ENCODE results near the gene INPP4B.

The INPP4B gene

DNA sequence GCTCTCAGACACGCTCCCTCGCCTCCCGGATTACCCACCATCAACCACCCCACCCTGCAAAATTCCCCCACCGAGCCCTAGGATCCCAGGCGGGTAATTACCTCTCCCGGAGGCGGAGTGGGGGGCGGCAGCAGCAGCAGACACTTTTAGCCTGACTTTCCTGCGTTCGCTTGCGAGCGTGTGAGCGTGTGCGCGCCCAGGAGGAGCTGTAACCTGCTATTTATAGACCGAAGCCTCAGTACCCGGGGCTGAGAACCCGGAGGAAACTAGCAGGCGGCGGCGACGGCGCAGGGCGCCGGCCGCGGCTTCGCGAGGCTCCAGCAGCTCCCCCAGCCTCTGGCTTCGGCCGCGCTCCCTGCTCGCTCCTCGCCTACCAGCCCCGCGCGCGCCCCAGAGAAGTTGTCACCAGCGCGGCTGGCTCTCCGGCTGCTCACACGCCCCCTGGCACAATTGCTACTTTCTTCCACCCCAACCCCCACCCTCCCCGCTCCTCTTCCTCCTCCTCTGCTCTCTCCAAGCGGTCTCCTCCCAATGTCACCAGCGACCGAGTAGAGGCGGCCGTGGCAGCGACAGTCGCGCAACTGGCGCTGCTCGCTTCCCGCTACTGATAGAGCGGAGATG lies at the start of gene INPP4B:
INPP4B (minus strand) TSS at position 194 of the 621 bp plus-strand sequence.
- no peak for DNase-seq

DNA sequence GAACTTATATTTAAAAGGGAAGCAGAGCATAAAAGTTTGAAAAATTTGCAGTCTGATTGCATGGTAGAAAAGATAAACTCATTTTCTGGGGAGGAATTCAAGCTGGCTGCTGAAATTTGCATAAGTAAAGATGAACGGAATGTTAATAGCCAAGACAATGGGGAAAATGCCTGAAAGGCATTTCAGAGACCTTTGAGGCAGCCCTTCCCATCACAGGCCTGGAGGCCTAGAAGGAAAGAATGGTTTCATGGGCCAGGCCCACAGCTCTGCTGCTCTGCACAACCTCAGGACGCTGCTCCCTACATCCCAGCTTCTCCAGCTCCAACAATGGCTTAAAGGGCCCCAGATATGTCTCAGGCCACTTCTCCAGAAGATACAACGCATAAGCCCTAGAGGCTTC lies 46.9 kb upstream of the INPP4B start:
- no peak for DNase-seq

DNA sequence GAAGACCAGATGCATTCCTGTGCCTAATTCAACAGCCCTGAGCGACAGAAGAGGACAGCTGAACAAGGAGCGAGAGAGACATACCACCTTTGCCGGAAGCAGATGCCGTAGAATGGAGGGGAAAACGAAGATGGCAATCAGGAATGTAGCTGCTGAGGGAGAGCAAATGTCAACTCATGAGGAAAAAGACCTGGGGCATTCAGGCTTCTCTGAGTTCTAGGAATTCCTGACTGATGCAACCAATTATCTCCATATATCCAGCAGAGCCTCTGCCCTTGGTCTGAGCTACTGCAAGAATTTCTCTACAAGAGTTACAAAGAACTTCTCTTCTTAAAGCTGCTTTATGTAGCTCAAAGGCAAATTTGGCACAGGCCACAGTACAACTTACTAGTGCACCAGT lies 40.5 kb upstream of the INPP4B start:
- no peak for DNase-seq

DNA sequence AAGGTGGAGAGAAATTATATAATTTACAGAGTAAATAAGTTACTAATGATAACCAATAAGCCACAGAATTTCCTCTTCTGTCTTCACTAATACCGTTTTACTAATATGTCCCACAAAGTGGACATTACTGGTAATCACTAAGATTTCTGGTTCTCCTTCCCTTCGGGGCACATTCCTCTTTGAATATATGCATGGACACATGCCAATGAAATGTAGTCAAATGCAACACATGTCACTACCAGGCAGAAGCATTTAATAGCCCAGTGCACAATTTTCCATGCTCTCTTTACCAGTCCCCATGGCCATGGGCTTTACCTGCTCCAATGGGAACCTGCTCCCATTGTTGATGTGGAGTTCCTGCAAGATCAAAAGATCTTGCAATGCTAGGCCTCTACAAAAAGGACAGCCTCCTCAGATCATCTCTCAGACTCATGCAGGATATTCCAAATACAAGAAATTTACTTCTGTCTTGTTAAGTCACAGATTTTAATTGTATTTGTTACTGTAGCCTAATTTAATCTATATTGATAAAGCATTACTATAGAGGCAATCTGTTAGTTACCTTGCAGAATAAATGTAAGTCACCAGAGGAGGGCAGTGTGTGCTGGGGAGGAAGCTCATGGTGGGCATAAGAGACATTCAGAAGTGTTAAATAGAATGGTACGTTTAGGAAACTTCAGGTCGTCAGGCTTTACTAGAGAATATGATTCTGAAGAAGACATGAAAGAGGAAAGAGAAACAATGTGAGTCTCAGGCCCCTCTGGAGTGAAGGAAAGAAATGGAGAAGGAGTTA lies 37.1 kb upstream of the INPP4B start:
- no peak for DNase-seq

DNA sequence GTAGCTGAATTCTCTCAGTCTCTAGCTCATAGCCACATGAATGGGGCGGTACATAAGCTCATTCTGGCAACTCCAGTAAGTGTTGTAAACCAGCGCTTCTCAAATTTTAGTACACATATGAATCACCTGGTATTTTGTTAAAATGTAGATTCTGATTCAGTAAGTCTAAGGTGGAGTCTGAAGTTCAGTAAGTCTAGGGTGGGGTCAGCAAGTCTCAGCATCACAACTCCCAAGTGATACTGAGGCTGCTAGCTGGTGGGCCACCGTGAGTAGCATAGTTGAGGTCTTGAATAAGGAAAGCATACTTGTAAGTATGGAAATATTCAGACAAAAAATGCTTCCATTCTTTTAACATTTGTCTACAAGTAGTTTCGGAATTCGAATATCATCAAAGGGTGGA lies 36.1 kb upstream of the INPP4B start:
- no peak for DNase-seq

DNA sequence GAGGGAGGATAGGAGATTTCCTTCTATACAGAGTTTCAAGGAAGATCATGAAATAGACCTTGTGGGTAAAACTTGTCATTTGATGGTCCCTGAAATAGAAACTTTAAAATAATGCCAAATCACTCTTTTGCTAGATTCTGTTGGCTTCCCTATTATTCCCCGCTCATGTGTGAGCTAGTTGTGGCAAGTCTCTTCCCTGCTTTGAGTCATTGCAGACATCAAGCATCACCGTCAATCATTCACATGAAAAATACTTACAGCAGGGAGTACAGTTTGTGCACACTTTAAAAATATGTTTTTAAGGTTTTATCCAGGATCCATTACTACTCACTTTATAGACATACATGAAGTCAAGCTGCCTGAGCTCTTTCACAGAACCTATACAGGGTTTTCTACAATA lies 35.2 kb upstream of the INPP4B start:
- no peak for DNase-seq

DNA sequence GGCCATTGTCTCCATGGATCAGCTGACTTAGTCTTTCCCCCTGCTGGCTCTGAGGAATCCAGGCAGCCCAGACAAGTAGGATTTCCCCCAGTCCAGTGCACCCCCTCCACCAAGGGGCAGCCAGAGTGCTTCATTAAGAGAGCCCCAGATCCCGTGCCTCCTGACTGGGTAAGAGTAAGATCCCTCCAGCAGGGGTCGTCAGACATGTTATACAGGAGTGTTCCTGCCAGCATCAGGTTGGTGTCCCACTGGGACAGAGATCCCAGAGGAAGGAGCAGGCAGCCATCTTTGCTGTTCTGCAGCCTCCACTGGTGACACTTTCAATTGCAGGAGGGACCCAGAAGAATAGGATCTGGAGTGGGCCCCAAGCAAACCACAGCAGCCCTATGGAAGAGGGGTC lies 29.0 kb upstream of the INPP4B start:
- no peak for DNase-seq

DNA sequence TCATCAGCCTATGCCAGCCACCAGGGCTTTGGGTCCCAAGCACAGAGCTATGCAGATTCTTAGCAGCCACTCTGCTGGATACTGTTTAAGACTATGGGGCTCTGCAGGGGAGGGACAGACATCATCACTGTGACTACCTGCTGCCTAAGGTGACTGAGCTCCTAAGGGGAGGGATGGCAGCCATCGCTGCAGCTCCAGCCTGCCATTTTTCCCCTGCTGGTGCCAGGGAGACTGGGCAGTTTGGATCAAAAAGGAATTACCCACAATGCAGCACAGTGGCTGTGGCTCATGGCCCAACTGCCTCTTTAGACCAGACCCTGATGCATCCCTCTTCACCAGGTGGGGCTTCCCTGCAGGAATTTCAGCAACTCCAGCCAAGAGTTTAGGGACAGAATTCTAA lies 28.6 kb upstream of the INPP4B start:
- DNase-seq, result no peak

DNA sequence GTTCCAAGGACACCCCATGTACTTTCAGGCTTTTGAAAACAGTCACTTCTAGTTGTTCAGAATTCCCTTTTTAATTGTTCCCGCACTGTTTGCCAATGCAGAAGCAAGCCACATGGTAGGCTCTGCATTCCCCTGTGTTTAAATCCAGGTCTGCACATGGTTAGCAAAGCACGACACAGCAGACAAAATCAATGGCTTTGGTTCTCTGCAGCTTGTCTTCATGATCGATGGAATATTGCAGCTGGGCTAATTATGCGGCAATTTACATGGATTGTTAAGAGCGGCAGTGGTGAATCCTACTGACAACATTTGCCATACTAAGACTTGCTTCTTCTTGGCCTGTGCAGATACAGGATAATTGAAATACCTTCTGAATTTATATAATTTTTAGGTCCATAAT lies 20.6 kb upstream of the INPP4B start:
- no peak for DNase-seq

DNA sequence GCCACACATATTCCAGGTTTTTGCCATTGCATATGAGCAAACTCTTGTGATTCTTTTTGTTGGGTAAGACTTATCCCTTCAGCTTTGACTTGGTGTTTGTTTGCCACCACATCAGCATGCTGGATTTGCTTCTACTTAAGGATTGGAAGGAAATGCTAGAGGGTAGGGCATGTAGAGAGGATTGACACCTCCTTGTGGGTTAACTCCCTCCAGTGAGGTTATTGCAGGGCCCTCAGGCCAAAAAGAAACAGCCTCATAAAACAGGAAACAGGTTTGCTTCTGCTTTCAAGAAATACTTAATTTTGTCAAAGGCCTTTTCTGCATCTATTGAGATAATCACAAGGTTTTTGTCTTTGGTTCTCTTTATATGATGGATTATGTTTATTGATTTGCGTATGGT lies 15.2 kb upstream of the INPP4B start:
- DNase-seq, result no peak

DNA sequence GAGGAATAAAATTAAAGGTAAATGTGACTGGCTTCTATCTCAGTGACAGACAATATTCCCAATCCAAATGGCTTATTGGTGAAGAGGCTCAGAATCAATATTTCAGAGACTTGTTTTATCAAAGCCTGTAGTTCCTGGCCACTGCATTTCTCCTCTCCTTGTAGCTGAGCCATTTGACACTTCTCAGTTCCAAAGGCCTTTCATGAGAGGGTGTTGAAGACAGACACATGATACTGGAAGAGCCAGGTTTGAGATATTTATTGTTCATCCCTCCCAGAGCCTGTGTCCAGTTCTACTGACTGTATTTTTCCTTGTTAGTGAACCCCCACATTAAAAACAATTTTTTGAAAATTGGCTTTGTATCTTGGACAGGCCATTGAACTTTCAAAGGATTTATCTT lies 12.9 kb upstream of the INPP4B start:
- no peak for DNase-seq

DNA sequence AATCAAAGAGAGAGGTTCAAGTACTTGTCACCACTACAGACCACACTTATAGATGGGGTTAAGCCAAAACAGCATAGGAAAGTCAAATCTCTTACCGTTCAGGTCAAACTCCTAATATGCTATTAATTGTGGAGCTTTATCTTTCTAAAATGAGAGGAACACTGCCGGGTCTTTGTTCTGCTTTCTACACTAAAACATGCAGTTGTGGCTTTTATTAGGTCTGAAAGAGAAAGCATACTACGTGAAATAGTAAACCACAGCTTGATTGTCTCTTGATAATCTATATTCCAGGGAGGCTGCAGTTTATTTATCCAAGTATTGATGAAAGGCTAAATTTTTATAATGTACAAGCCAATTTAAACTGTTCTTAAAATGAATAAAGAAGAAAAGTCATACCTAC lies 12.3 kb upstream of the INPP4B start:
- no peak for DNase-seq

DNA sequence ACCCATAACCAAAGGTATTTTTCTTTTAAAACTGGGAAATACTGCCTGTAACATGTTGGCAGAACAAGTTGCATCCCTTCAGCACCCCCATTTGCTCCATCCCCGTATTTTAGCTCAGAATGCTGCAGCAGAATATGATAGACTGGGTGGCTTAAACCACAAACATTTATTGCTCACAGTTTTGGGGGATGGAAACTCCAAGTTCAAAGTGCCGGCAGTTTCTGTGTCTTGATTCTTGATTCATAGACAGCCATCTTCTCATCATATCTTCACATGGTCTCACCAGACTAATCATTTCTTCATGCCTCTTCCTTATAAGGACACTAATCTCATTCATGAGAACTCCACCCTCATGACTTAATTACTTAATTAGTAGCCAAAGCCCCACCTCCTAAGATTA lies 10.5 kb upstream of the INPP4B start:
- DNase-seq, result no peak

DNA sequence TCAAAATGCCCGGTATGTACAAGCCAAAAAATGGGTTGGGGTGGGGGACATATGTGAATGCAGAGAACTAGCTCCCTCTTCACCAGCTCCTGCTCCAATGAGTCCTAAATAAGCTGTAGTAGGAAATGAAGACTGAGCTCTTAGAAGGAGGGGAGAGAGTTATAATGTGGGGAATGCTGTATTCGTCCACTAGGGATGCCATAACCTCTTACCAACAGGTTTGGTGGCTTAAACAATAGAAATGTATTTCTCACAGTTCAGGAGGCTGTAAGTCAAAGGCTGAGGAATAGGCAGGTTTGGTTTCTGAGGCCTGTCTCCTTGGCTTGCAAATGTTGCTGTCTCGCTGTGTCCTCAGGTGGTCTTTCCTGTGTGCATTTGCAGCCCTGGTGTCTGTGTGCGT lies 4.4 kb upstream of the INPP4B start:
- DNase-seq, result no peak

DNA sequence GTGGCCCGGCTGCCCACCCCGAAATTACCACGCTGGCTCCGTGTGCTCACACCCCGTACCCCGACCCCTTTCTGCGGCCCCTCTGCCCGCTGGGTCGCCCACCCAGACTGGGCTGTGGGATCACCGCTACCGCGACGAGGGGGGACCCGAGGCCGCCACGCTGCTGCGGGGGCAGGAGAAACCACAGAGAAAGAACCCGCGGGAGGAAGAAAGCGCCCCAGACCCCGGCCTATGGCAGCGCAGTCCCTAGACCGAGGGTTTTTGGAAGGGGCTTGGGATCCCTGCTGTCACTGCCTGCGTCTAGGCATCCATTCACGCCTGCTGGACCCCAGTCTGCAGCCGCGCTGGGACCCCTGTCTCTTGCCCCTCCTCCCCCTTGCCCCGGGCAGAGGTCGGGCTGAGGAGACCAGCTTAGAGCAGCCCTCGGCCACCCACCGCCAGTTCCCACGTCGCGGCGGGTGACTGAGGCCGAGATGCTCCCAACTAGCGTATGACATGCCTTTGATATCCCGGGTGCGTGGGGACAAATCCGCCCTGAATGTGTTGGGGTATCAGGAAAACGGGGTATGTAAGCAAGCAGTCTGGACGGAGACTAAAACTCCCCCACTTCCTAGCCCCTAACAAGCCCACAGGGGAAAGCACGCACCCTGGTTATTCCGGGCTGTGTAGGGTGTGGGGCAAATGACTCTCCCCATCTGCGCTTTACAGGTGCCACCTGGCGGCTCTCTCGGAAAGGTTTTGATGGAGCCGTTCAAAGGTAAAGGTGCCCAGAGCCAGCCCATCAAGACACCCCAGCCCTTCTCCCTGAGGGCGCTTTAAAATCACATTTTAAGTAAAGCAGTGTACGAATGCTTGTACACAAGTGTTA lies 862 bp upstream of the INPP4B start:
- DNase-seq, result no peak

DNA sequence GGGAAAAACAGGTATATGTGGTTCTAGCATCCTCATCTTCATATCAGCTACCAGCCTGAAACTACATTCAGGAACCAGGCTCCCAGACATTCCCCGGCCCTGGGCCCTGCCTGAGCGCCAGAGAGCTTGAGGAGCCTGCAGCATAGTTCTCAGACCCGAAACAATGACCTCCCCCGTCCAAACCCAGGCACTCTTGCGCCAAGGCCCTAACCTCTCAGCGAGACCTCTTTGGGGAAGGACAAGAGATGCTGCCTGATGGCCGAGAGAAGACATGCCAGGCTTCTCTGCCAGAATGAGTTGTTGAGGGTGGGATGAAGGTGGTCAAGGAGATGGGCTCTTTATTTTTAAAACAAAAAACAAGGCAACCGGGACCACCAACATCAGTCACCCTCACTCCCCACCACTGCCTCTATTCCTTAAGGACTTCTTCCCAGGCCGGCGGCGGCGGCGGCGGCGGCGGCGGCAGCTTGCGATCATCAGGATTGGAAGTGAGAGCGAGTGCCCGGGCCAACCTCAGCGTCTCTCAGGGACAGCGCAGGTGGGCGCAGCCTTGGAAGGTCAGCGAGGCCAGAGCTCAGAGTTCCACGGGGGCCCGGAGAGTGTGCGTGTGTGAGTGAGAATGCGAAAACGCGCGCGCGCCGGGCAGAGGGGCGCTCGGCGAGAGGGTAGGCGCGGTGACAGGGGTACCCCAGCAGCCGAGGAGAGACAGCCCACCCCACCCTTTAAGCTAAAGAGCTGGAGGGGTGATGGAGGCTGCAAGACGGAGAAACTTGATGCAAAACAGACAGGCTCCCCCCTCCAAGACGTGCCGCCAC lies 601 bp downstream of the INPP4B start:
- DNase-seq, result no peak

DNA sequence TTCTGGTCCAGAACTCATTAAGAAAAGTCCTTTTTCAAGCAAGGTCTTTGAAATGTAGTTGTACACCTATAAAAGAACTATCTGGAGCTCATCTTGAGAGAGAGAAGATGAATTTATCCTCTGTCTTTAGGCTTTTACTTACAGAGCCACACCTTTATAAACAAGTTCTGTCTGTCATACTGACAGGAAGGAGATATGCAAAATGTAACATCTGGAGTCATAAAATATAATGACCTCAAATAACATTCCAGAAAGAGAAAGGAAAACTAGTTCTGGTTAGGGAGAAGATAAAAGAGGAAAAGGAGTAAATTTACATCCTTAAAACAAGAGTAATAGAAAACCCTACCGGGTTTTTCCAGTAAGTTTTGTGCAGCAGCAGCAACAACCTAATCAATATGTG lies 1.3 kb downstream of the INPP4B start:
- DNase-seq, result no peak

DNA sequence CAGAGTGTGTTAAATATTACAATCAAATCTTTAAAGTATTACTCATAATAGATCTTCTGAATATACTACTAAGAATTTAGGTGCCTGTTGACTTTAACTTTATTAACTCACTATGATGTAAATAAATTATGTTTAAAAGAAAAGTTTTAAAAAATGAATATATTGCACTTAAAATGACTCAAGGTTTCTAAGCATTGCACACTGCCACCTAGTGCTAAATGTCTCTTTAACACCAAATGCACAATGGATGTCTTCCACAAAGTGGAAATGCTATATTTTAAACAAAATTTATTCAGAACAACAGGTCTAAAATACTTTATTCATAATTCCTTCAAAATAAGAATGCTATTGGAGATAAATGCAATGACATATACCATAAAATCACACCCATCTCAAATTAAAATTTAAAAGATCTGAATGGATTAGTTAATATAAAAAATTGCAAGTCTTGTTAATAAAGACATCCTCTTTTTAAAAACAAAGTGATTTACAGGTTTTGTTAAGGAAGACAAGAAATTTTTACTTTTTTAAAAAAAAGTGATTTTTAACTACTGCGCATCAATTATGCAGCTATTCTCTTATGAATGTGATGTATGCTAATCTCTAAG lies 5.5 kb downstream of the INPP4B start:
- DNase-seq, result no peak

DNA sequence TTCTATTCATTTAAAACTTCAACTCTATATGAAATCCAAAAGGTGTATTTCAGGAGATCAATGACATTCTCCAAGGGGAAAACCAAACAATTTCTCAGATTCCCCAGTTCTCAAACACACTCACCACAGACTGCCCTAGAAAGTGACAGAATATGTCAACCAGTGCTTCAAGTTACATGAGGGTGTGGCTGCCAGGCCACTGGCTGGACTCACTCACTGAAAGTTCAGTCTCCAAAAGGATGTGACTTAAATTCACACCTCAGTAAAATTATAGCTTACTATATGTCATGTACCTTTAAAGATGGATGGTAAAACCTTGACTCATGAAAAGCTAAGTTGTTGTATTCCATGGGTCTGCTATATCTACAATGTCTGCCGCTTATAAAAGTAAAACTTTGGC lies 7.3 kb downstream of the INPP4B start:
- DNase-seq, result no peak

DNA sequence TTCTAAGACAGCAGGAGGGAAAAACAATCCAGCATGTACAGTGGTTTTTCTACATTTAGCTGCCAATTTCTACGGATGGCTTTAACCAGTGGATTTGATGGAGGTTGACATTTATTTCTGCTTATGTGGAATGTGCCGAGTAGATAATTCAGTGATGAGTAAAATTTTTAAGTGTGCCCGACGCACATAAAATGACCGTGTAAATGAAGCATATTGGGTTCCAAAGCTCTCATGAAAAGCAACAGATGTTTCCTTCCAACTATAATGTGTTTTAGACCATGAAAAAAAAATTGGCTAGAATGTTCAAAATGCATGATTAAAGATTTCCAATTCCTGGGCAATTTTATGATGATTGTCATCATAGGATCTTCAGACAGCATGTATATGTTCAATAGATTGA lies 14.1 kb downstream of the INPP4B start:
- DNase-seq, result no peak

DNA sequence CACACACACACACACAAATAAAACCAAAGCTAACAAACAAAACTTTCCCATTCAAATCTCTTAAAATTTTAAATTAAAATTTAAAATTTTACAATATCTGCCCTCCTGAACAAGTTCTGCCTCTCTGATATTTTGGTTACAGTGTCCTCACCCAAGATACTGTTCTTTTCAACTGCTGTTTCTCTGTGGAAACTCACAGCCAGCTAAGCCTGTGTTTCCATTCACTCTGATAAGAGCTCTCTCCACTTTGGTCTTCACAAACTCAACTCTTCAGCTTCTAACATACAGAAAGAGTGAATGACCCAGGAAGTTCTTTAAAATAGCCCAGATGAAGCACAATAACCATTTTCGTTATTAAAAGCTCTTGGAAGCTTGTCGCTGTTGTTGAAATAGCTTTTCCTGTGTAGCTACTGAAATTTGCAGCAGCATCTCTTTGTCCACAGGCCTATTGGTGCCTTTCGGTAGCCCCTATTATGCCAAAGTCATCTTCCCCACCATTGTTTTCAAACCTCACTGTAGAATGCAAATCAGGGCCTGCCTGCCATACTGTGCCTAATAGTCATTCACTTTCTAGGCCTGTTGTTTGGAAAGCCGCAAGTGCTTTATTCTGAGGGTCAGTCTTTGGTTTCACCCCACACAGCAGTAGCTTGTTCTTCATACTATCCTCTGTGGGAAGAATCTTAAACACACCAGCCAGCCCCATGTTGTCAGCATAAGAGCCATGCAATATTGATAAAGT lies 19.4 kb downstream of the INPP4B start:
- no peak for DNase-seq

DNA sequence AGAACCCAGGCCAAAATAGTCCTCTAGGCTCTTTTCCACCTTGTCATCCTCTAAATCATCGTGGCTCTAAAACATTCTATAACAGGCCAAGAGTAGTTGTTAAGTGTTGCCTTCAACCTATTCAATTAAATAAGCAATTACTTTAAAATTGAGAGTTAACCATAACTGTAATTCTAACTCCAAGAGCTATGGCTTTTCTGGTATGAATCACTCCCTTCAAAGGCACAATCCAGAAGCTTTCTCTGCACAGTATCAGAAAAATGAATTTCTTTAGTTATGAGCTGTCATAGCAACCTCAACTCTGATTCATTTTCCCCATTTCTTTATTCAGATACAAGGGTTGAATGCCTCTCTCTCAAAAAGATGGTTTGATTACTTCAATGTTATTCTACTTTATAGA lies 21.7 kb downstream of the INPP4B start:
- no peak for DNase-seq
